ENCODE data around the gene PPP1R16B. TPM values are rescaled to one million over a fixed set of nuclear protein-coding genes. Genes with fewer than 3 reads are reported as not detected.

Gene PPP1R16B
- polyA plus RNA-seq, 6 donors from 2014 or later = 22.1 to 54.6 (median 38.4) TPM

DNA sequence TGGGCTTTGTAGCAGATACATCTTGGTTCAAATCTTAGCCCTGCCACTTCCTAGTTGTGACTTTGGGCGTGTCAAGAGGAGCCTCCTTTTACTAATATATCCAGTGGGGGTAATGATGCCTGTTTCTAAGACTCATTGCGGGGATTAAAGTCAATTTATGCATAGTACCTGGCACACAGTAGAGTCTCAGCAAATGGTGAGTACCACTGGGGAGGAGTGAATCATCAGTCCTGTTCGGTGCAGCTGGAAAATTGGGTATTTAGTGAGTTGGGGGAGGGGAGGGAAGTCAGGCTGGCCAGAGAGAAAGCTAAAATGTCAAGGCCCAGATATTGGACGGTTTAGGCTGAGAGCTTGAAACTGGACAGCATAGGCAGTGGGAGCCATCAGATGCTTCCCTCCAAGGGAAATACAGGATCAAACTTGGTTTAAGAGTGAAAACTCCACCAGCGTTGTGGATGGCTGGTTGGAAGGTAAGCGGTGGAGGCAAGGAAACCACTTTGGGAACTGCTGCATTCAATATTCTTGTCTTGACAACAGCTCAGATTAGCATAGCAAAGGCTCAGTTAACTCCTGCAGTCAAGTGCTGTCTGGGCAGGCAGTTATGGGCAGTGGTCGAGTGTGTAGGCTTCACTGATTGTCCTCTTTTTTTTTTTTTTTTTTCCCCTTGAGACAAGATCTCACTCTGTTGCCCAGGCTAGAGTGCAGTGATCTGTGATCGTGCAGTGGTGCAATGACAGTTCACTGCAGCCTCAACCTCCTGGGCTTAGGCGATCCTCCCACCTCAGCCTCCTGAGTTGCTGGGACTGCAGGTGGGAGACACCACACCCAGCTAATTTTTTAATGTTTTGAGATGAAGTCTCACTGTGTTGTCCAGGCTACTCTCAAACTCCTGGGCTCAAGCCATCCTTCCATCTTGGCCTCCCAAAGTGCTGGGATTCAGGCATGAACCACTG lies 12.9 kb downstream of the PPP1R16B start:
- peak overlapping the region in 4 of 8 donors; percentile 12 to 59 (median 42) for H3K4me3 Mint-ChIP-seq
- peaks cover 34 to 35% of the 10 kb centered on the region in 2 donors for H3K36me3 Mint-ChIP-seq
- peaks cover 4 to 12% (median 8%) of the 10 kb centered on the region in 7 donors for H3K9me3 Mint-ChIP-seq
- peaks cover 54 to 85% (median 73%) of the 10 kb centered on the region in 3 donors for H3K4me1 Mint-ChIP-seq
- DNase-seq (no peak), ATAC-seq (ENCODE audit: low read depth in 2 of 2) (no peak)
- no peaks in the 10 kb centered on the region for H3K27me3 Mint-ChIP-seq
- H3K27ac Mint-ChIP-seq = peak overlapping the region; percentile 57 to 92 (median 72)

DNA sequence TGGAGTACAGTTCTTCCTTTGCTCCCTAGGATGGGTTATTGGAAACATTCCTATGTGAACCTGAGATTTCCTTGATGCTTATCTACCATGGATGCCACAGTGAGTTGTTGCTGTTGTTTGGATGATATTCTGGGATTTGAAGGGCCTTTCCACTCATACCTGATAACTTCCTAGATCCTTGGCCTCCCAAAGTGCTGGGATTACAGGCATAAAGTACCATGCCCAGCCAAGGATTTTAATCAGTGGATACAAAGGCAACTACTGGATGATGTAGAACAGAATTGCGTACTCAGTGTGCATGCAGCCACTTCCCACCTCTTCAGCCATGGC lies 20.0 kb downstream of the PPP1R16B start:
- ATAC-seq (ENCODE audit: low read depth in 2 of 2) (no peak), DNase-seq (no peak)
- peak overlapping the region in 4 of 6 donors; percentile 28 to 95 (median 58) for H3K27ac Mint-ChIP-seq
- peaks cover 48 to 91% (median 79%) of the 10 kb centered on the region in 3 donors for H3K4me1 Mint-ChIP-seq
- H3K27me3 Mint-ChIP-seq = no peaks in the 10 kb centered on the region
- peaks cover 14 to 18% of the 10 kb centered on the region in 2 donors for H3K36me3 Mint-ChIP-seq
- H3K9me3 Mint-ChIP-seq = peaks cover 0 to 9% (median 8%) of the 10 kb centered on the region in 7 donors
- no peak overlapping the region for H3K4me3 Mint-ChIP-seq

DNA sequence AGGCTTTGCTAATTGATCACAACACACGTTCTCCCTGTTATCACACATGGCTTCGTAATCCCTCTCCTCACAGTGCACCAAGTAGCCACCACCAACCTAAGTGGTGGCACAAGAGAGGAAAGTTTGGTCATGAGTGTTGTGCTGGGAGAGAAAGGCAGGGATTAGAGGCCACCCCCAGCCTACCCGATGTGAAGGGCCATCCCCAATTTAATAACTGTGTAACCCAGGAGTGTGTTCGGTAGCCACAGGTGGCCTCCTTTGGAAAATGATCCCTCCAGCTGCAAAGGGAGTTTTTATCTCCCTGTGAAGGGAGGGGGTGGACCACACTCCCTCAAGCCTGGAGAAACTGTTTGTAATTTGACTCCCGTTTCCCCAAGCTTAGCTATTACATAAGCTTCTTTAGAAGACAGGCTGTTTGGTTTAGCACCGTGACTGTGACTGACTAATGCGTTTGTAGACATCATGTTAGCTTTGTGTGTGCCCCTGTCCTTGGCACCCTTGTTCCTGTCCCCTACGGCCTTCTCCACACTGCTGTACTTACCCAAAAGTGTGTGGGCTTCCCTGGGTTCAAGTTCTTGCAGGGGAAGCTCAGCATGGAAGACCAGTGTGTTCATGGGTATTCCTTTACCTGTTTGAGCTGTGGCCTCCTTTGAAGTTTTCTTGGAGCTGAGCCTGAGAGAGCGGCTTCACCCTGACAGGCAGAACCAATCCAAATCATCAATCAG lies 20.6 kb downstream of the PPP1R16B start:
- peaks cover 52 to 94% (median 83%) of the 10 kb centered on the region in 3 donors for H3K4me1 Mint-ChIP-seq
- ATAC-seq (ENCODE audit: low read depth in 2 of 2) (no peak), DNase-seq (no peak)
- H3K36me3 Mint-ChIP-seq = peaks cover 16 to 17% of the 10 kb centered on the region in 2 donors
- H3K9me3 Mint-ChIP-seq = peaks cover 0 to 8% (median 7%) of the 10 kb centered on the region in 7 donors
- H3K27ac Mint-ChIP-seq = peak overlapping the region in 4 of 6 donors; percentile 49 to 95 (median 74)
- H3K27me3 Mint-ChIP-seq = no peaks in the 10 kb centered on the region
- H3K4me3 Mint-ChIP-seq = no peak overlapping the region

DNA sequence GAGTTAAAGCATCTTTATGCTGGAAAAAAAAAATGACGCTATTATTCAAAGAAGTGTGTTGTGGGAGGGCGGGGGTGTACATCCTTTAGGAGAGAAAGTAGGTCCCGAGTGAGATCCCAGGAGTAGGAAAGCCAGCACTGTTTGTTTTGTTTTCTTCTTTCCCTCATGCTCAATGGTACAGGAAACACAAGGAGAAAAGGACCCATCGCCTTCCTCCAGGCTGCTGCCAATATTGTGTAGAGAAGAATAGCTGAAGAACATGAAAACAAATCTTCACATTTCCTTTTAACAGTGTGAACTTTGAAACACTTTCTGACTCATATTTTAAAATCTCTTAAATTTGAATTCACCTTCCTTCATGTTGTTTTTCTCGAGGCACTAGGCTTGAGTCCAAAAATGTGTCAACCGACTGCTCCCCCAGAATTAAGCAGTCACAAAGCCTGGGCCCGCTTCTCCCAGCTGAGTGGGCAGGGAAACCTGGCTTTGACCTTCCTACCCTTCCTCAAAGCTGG lies 22.3 kb downstream of the PPP1R16B start:
- Mint-ChIP-seq H3K4me1 (peaks cover 52 to 96% (median 78%) of the 10 kb centered on the region in 3 donors), H3K36me3 (peaks cover 7 to 17% of the 10 kb centered on the region in 2 donors), H3K27me3 (no peaks in the 10 kb centered on the region), H3K4me3 (peak overlapping the region in 1 of 8 donors; percentile 15), H3K27ac (peak overlapping the region; percentile 54 to 95 (median 90)), H3K9me3 (no peaks in the 10 kb centered on the region)
- no peak for DNase-seq
- ATAC-seq (ENCODE audit: low read depth in 2 of 2) = no peak

DNA sequence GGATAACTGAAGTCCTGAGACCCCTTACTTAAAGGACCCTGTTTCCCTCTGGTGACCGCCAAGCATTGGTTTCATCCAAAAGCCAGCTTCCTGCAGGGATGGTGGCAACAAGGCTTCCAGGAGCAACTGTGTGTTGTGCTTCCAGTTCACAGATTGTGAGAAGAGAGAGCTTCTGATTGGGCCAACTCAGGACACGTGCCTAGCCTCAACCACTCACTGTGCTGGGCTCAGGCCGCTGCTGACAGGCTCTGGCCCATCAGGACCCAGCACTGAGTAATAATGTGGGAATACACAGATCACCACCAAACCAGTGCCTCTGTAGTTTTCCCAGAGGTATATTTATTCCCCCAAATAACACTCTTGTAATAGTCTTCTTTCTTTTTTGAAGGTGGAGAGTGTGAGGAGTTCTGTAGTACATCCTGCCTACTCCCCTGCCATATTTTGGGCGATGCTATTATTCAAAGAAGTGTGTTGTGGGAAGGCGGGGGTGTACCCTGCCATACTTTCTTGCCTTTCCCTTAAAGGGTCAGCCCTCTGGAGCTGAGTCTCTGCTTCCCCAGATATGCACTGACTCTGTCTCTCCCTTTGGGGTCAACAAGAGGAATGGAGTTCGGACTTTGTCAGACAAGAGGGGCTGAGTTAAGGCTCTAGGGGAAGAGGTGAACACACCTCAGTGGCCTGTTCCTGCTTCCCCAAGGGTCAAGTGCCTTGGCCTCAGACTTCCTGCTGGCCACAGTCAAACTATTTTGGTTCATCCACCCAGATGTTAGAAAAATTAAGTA lies 23.2 kb downstream of the PPP1R16B start:
- Mint-ChIP-seq H3K4me3 (no peak overlapping the region), H3K36me3 (peaks cover 7 to 17% of the 10 kb centered on the region in 2 donors)
- no peak for ATAC-seq (ENCODE audit: low read depth in 2 of 2)

DNA sequence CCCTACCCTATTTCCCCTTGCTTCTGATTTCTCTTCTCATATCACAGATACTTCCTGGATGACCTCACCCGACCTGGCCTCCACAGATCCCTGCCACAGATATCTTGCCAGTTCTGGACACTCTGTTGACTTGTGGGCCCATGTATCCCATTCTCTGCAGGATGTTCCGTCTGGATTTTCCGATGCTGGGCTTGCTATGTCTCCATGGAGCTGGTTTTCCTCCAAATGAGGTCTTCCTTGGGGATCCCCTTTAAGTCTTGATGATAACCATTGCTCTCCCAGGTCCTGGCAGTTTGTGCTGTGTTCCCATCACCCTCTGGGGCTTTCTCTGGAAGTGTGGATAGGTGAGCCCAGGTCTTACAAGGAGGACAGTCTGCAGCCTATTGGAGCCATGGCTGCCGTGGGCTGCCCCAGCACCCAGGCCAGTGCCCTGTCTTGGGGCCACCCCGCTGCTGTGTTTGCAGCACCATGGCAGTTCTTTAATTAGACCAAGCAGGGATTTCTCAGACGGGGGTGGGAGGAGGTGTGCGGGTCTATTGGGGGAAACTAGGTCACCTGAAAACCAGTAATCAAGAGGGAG lies 23.9 kb downstream of the PPP1R16B start:
- peak overlapping the region in 5 of 6 donors; percentile 72 to 89 (median 78) for H3K27ac Mint-ChIP-seq
- H3K4me3 Mint-ChIP-seq = no peak overlapping the region
- DNase-seq (no peak), ATAC-seq (ENCODE audit: low read depth in 2 of 2) (no peak)
- H3K27me3 Mint-ChIP-seq = no peaks in the 10 kb centered on the region
- no peaks in the 10 kb centered on the region for H3K9me3 Mint-ChIP-seq
- peaks cover 58 to 98% (median 78%) of the 10 kb centered on the region in 3 donors for H3K4me1 Mint-ChIP-seq
- H3K36me3 Mint-ChIP-seq = peaks cover 7 to 21% of the 10 kb centered on the region in 2 donors

More for the DNA sequence above, 23.2 kb downstream of the PPP1R16B start:
- H3K27me3 Mint-ChIP-seq = no peaks in the 10 kb centered on the region
- peak overlapping the region; percentile 72 to 89 (median 78) for H3K27ac Mint-ChIP-seq
- no peaks in the 10 kb centered on the region for H3K9me3 Mint-ChIP-seq
- peaks cover 57 to 98% (median 78%) of the 10 kb centered on the region in 3 donors for H3K4me1 Mint-ChIP-seq
- no peak for DNase-seq

DNA sequence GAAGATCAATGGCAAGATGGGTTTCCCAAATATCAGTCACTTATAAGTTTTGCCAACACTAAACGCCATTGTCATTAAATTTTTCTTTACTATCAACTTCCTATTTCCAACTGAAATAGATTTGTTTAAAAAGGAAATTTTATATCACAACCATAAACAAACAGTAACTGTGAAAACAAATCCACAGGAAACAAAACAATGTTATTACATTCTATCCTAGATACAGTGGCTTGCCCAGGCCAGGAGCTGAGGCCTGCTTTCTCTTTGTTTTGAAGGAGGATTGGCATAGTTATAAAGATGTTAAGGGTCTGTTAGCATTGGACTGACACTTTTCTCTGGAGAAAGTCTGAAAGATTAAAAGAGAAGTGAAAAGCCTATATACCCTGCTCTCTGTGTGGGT lies 24.9 kb downstream of the PPP1R16B start:
- Mint-ChIP-seq H3K9me3 (no peaks in the 10 kb centered on the region), H3K4me3 (no peak overlapping the region), H3K27ac (peak overlapping the region; percentile 72 to 95 (median 84)), H3K36me3 (peaks cover 7 to 21% of the 10 kb centered on the region in 2 donors), H3K4me1 (peaks cover 60 to 92% (median 69%) of the 10 kb centered on the region in 3 donors), H3K27me3 (no peaks in the 10 kb centered on the region)
- no peak for DNase-seq
- no peak for ATAC-seq (ENCODE audit: low read depth in 2 of 2)

DNA sequence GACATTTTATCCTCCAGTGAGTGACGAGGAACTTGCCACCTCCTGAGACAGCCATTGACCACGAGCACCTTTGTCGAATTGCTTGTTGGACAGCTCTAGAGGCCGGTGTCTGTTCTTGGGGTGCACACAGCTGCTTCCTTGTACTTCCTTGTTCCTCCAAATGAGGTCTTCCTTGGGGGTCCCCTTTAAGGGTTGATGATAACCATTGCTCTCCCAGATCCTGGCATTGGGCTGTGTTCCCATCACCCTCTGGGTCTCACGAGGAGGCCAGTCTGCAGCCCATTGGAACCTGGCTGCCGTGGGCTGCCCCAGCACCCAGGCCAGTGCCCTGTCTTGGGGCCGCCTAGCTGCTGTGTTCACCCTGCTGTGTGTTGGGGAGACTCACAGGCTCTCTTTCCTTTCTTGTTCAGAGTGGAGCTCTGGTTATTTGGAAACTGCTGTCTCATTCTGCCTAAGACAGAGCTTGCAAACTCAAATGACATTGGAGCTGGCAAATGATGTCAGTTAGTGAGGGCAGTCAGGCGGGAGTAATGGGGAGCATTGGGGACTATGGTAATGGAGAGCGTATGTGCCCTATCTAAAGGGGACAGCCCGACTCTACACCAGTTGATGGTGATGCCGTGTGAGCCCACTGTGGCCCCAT lies 25.7 kb downstream of the PPP1R16B start:
- Mint-ChIP-seq H3K4me3 (no peak overlapping the region), H3K27me3 (no peaks in the 10 kb centered on the region), H3K9me3 (no peaks in the 10 kb centered on the region), H3K27ac (peak overlapping the region; percentile 14 to 88 (median 75)), H3K36me3 (peaks cover 7 to 21% of the 10 kb centered on the region in 2 donors), H3K4me1 (peaks cover 60 to 84% (median 69%) of the 10 kb centered on the region in 3 donors)
- no peak for DNase-seq
- ATAC-seq (ENCODE audit: low read depth in 2 of 2) = no peak

DNA sequence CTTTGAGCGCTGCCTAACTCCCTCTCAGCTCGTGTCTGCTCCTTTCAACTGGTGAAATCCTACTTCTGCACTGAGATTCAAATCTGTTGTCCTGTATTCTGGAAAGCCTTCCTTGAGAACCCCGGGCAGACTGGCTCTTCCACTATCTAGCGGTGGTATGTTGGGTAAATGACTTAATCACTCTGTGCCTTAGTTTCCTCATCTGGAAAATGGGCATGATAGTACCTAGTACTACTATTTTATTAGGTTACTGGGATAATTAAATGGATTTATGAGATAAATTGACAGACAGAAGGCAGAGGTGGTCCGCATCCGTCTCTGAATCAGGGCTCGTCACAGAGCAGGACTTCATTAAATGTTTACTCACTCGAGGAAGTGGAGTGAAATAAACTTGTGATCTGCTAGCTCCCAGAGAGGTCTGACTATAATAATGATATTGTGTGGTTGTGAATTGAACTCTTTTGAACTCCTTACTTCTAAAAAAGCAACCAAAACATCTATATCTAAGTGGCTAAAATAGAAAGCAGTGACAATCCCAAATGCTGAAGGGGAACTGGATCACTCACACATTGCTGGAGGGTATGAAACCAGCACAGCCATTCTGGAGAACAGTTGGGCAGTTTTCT lies 26.6 kb downstream of the PPP1R16B start:
- no peak overlapping the region for H3K4me3 Mint-ChIP-seq
- H3K27ac Mint-ChIP-seq = peak overlapping the region; percentile 18 to 98 (median 64)
- no peak for DNase-seq
- ATAC-seq (ENCODE audit: low read depth in 2 of 2) = no peak
- H3K4me1 Mint-ChIP-seq = peaks cover 62 to 82% (median 72%) of the 10 kb centered on the region in 3 donors
- H3K36me3 Mint-ChIP-seq = peaks cover 13 to 21% of the 10 kb centered on the region in 2 donors
- H3K9me3 Mint-ChIP-seq = no peaks in the 10 kb centered on the region
- H3K27me3 Mint-ChIP-seq = no peaks in the 10 kb centered on the region

DNA sequence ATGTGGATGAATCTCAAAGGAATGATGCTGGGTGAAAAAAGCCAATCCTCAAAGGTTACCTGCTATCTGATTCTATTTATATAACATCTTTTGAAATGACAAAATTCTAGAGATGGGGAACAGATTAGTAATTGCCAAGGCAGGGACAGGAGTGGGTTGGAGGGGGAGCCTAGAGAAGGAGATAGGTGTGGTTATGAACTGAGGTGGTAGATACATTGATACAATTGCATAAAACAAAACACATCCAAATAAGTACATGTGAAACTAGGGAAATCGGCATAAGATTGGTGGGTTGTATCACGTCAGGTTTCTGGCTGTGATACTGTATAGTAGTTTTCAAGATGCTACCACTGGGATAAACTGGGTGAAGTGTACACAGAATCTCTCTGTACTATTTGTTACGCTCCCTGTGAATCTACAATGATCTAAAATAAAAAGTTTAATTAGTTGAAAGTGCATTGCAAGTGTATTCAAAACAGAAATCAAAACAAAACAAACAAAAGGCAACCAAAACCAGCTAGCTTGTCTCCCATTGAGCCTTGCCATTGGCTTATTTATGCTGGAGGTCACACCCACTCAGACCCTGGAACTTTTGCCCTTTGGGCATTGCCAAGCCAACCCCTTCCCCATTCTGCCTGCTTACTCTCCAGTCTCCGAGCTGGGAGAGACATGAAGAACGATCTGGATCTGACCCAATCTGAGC lies 27.8 kb downstream of the PPP1R16B start:
- no peak for ATAC-seq (ENCODE audit: low read depth in 2 of 2)
- H3K4me3 Mint-ChIP-seq = peak overlapping the region in 7 of 8 donors; percentile 3 to 73 (median 32)
- peaks cover 14 to 21% of the 10 kb centered on the region in 2 donors for H3K36me3 Mint-ChIP-seq
- H3K4me1 Mint-ChIP-seq = peaks cover 52 to 77% (median 67%) of the 10 kb centered on the region in 3 donors
- DNase-seq = no peak
- H3K27me3 Mint-ChIP-seq = no peaks in the 10 kb centered on the region
- peak overlapping the region; percentile 1 to 98 (median 79) for H3K27ac Mint-ChIP-seq
- H3K9me3 Mint-ChIP-seq = no peaks in the 10 kb centered on the region

DNA sequence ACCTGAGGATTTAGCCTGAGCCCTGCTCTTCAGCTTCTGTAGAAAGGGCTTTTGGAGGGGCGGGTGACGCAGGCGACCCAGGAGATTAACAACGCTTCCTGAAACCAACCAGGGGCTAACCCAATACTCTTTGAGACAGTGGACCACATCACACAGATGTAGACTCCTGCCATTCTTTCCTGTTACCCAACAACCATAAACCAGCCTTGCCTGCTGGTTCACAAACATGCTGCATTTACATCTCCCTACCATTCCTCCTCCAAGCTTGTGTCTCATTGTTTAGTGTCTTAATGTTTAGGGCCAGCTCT lies 28.3 kb downstream of the PPP1R16B start:
- peak; percentile 82 to 87 for ATAC-seq (ENCODE audit: low read depth in 2 of 2)
- H3K27me3 Mint-ChIP-seq = no peaks in the 10 kb centered on the region
- peaks cover 49 to 77% (median 68%) of the 10 kb centered on the region in 3 donors for H3K4me1 Mint-ChIP-seq
- H3K9me3 Mint-ChIP-seq = no peaks in the 10 kb centered on the region
- peaks cover 14 to 21% of the 10 kb centered on the region in 2 donors for H3K36me3 Mint-ChIP-seq
- peak overlapping the region; percentile 1 to 98 (median 79) for H3K27ac Mint-ChIP-seq
- peak overlapping the region in 5 of 8 donors; percentile 3 to 73 (median 61) for H3K4me3 Mint-ChIP-seq
- no peak for DNase-seq
